ENCODE measurements around the gene HMGB3. TPM values are rescaled to one million over a fixed set of nuclear protein-coding genes. Genes with fewer than 3 reads are reported as not detected.
"Not testable (repeated sequence)": the region's sequence is repeated elsewhere in the genome, so short reads cannot be mapped to it uniquely, and the experiment has no call there.

HMGB3 gene
- polyA plus RNA-seq, 4 donors: 122 to 142 (median 133) TPM

DNA sequence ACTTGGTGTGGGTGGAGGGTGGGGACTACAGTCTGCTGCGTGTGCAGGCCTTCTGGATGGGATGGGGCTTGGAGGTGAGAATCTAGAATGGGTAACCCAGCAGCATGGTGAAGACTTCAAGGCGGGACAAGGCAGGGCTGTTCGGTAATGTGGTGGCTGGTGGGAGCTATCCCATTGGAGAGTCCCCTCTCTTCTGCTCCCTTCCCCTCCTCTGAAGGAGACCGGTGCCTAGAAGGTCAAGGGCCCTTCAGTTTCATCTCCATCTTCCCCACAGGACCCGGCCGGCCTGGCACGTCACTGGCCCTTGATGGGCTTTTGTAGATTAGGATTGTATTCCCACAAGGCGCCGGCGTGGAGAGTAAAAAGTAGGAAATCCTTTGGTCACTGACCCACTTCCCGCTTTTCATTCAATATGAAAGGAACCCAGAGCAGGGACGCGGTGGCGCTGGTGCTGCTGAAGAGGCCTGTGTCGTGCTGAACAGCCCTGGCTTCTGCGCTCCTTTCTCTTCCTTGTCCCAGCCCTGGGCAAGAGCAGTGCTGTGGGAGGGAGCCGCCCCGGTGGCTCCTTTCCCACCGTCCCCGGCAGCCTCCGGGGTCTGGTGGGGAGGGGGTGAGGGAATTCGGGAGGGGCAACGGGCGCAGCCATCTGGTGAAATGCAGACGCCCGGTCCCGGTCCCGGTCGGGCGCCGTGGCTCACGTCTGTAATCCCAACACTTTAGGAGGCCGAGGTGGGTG lies 7.3 kb upstream of the HMGB3 start:
- no peak for DNase-seq (ENCODE audit: low read depth in 4 of 4, low spot score in 2 of 4)

DNA sequence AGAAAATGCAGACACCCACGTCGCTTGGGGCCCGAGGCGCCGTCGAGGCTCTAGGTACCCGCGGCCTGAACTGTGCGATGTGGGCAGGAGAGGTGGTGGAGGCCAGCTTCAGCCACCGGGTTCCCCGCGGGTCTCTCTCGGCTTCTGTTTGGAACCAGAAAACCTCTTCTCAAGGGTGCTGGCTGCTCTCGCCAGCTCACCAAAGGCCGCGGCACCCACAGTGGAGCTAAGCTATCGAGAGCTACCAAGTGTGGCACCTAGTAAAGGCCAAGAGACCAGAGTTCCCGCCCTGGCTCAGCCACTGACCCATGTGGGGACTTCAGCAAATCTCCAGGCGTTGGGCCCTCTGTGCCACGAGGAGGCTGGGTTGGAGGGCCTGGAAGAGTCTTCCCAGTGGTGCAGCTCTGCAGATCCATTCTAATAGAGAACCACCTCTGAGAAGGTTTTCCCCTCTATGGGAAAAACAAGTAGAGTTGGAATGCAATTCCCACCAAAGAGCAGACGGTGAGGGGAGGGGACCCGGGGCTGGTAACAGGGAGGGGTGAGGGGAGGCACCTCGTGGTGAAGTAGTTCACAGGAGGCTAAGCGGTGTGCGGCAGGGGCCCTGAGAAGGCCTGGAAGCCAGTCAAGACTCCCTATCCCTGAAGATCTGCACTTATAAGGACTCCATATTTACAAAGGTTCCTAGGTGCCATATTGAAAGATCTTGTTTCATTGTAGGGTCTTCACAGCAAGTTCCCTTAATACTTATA lies 5.5 kb upstream of the HMGB3 start:
- DNase-seq (ENCODE audit: low read depth in 4 of 4, low spot score in 2 of 4): no peak

DNA sequence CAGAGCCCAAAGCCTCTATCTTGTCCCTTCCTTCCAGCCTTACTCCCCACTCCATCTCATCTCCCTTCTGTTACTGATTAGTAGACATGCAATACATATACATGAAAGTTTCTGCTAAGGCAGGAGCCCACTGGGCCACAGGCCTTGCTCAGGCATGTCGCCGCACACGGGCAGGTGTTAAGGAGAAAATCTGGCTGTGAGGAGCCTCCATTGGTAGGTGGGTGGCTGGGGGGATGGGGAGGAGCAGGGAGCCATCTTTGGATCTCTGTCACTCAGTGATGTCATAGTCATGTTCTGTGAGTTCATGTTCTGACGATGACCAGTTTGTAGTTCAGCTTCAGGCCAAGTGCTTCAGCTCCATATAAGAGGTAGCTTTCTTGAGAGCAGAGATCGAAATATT lies 2.9 kb upstream of the HMGB3 start:
- DNase-seq (ENCODE audit: low read depth in 4 of 4, low spot score in 2 of 4): no peak

DNA sequence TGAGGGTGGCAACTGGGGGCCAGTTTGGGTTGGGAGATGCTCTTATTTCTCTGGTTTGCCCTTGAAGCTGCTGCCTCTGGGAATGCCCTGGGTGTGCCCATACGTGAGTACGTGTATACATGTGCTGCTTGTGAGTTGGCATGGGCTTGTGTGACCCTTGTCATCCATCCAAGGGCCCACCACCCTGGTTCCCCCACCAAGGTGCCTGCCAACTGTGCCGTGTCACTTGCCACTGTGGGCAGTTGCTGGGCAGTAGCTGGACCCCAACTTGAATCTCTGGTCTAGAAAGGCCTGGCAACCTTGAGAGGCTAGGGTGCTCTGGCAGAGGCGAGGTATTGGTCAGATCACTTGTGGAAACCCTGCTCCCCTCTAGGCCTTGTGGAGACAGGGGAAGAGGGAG lies 2.4 kb upstream of the HMGB3 start:
- DNase-seq (ENCODE audit: low read depth in 4 of 4, low spot score in 2 of 4): no peak

DNA sequence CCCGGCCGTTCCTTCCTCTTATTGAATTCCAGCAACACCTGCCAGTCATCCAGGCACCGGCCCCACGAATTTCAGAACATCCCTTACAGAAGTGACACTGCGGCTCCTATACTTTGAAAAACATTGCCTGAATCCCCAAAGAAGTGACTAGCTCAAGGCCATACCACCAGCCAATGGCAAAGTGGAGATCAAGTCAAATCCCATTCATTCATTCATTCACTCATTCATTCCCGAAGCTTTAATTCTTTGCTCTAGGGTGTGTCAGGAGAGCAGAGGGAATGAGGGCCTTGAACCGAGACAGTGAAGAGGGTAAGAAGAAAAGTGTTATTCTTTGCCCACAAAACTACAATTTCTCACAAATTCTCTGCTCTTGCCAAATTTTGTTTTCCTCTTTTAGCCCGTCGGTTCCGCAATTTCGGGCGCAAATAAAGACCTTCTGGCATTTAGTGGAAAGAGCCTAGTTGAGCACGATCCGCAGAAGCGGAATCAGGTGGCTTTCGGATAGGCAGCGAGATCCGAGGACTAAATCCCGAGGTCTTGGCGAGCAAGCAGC lies 824 bp upstream of the HMGB3 start:
- DNase-seq (ENCODE audit: low read depth in 4 of 4, low spot score in 2 of 4): no peak

DNA sequence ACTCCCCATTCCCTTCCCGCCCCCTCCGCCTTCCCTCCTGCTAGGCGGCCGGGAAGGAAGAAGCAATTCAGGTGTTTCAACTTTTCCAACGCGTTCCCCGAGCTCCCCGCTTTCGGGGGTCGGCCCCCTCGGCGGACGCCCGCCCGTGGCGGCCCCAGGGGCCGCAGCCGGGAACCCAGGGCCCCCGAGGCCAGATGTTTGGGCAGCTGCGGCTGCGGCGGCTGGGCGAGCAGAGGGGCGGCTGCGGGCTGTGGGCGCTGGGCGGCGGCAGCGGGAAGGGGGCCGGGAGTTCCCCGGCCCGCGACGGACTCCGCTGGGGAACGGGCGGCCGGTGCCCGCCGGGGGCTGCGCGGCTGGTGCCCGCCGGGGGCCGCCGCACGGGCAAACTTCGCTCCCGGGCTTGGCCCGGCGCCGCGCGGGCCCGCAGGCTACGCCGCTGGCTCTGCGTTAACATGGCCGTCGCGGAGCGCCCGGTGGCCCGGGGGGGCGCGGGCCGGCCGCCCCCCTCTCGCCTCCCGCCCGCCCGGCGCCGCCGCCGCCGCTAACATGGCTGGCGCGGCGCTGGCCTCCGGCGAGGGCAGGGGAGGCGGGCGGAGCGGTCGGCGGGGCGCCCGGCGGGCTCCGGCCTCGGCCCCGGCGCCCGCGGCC lies 510 bp downstream of the HMGB3 start:
- DNase-seq (ENCODE audit: low read depth in 4 of 4, low spot score in 2 of 4): no peak

DNA sequence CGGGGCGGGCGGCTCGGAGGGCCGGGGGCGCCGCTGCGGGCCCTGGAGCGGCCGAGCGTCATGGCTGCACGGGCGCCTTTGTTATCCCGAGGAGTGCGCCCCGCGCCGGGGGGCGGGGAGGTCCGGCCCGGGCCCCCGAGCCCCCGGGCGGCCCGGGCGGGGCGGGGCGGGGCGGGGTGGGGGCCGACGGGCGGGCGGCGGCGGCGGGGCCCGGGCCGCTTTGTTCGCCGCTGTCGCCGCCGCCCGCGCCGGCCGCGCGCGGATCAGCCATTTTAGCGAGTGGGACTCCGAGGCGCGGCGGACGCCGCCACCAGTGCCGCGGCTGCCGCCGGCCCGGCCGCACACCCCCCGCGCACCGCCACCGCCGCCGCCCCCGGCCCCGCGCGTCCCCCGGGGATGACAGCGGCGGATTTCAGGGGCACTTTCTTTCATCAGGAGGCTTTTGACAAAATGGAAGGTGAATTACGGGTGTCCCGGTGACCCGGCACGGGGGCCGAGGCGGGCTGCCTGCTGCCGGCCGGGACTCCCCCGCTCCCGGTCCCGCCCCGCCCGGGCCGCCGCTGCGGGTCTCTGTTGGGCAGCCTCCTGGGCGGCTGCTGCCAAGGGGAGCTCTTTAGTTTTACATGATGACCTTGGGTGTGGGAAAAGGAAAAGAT lies 1.2 kb downstream of the HMGB3 start:
- DNase-seq (ENCODE audit: low read depth in 4 of 4, low spot score in 2 of 4): no peak

DNA sequence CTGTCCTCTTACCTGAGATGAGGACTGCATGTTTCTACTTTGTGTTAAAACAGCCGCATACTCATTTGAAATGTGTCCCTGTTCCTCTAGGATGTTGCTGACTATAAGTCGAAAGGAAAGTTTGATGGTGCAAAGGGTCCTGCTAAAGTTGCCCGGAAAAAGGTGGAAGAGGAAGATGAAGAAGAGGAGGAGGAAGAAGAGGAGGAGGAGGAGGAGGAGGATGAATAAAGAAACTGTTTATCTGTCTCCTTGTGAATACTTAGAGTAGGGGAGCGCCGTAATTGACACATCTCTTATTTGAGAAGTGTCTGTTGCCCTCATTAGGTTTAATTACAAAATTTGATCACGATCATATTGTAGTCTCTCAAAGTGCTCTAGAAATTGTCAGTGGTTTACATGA lies 4.6 kb downstream of the HMGB3 start:
- DNase-seq (ENCODE audit: low read depth in 4 of 4, low spot score in 2 of 4): not testable (repeated sequence)

DNA sequence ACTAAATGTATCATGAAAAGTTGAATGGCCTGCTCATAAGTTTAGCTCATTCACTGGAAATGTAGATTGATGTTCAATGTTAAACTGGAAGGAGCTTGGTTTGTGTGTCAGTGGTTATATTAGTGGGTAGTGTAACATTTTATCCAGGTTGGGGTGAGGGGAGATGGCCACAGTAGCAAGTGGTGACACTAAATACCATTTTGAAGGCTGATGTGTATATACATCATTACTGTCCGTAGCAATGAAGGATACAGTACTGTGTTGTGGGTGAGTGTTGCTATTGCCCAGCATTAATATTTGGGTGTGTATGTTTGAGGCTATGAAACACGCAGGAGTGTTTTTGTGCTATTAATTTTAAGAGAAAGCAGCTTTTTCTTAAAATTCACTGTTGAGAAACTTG lies 6.3 kb downstream of the HMGB3 start:
- DNase-seq (ENCODE audit: low read depth in 4 of 4, low spot score in 2 of 4): no peak

DNA sequence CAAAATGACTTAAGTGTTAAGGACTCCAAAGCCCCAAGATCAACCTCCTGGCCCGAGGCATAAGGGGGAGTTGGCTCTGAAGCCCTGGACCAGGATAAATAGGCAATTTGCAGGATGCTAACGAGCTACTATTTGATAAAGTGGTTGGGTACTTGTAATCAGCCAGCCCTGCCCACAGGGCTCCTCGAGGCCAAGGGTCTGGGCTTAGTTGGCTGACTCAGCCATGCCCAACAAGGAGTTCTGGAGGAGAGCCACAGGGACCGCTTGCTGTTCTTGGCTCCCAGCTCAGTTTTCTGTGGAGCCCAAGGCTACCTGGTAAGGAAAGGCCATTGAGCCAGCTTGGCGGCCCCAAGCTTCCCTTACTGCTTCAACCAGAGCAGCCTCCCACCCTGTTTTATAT lies 7.8 kb downstream of the HMGB3 start:
- DNase-seq (ENCODE audit: low read depth in 4 of 4, low spot score in 2 of 4): no peak

DNA sequence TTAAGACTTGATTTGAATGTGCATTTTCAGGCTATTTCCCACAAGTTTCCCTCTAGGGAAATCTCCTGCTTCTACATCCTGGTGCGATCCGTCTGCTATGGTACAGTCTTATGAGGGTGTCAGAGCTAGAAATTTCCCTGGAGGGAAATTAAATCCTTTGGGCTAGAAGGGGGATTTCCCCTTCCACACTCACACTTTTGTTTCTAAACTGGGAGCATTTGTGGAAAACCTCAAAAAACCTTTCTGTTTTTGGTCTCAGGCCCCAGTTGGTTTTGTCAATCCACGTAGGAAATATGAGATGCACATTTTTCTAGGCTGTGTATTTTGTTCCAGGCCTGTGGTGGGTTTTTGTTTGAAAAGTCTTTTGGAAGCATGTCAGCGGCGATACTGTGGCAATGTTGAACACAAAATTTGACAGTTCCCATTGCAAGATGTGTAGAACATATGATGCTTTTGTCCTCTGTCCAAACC lies 17.8 kb downstream of the HMGB3 start:
- no peak for DNase-seq (ENCODE audit: low read depth in 4 of 4, low spot score in 2 of 4)

DNA sequence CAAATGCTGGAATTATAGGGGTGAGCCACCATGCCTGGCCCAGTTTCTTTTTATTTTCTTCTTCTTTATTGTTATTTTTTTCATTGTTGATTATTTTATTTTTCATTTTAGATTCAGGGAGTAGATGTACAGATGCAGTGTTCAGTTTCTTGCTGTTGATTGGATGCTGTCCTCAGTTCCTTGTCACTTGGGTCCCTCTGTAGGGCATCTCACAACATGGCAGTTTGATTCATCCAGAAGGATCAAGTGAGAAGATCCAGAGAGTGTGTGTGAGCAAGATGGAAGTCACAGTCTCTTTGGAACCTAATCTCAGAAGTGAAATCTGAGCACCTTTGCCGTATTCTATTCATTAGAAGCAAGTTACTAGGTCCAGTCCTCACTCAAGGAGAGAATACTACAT lies 20.9 kb downstream of the HMGB3 start:
- no peak for DNase-seq (ENCODE audit: low read depth in 4 of 4, low spot score in 2 of 4)

DNA sequence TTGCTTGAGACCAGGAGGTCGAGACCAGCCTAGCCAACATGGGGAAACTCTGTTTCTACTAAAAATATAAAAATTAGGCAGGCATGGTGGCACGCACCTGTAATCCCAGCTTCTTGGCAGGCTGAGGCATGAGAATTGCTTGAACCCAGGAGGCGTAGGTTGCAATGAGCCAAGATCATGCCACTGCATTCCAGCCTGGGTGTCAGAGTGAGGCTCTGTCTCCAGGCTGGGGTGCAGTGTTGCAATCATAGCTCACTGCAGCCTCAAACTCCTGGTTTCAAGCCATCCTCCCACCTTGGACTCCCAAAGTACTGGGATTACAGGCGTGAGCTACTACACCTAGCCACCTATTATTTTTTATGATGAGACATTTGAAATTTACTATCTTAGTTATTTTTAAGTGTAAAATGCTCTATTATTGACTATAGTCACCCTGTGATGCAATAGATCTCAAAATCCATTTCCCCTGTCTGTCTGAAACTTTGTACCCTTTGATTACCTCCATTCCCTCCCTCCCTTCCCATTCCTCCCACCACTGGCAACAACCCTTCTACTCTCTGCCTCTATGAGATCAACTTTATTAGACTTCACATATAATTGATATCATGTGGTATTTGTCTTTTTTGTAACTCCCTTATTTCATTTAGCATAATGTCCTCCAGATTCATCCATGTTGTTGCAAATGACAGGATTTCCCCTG lies 23.4 kb downstream of the HMGB3 start:
- DNase-seq (ENCODE audit: low read depth in 4 of 4, low spot score in 2 of 4): no peak

DNA sequence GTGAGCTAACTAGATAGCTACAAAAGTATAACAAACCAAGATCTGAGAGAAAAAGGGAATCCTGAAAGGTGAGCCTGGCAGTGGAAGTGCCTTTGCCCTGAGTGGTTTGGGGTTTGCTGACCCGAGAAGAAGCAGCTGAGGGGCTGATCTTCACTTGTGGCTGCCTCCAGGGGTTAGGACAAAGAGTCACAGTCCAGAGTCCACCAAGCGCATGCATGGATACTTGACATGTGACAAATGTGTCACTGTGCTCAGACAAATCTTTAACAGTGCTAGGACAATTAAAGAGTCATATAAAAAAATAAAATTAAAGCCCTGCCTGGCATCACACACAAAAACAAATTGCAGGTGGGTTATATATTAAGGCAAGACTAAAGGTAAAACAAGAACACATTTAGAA lies 26.4 kb downstream of the HMGB3 start:
- DNase-seq (ENCODE audit: low read depth in 4 of 4, low spot score in 2 of 4): no peak

DNA sequence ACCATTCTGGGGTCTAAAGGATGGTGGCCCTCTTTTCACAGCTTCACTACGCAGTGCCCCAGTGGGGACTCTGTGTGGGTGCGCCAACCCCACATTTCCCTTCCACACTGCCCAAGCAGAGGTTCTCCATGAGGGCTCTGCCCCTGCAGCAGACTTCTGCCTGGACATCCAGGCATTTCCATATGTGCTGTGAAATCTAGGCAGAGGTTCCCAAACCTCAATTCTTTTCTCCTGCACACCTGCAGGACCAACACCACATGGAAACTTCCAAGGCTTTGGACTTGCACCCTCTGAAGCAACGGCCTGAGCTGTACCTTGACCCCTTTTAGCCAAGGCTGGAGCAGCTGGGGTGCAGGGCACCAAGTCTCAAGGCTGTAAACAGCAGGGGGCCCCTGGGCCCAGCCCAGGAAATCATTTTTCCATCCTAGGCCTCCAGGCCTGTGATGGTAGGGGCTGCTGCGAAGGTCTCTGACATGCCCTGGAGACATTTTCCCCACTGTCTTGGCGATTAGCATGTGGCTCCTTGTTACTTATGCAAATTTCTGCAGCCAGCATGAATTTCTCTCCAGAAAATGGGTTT lies 30.1 kb downstream of the HMGB3 start:
- no peak for DNase-seq (ENCODE audit: low read depth in 4 of 4, low spot score in 2 of 4)

DNA sequence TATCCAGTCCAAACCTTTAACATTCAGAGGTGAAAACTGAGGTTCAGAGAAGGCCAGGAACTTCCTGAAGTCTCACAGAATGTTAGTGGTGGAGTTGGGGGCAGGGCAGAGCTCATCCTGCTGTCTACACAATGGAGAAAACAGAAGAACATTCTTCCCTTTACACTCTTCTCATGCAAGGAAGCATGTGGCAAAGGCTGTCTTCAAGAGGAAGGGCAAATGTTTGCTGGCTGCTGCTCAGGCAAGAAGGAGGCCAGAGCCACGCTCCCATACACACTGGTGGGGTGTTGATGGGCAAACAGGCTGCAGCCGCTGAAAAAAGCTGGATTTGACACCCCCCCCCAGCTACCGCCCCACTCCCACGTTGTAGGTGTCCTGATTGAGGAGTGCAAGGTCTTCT lies 32.5 kb downstream of the HMGB3 start:
- DNase-seq (ENCODE audit: low read depth in 4 of 4, low spot score in 2 of 4): no peak

DNA sequence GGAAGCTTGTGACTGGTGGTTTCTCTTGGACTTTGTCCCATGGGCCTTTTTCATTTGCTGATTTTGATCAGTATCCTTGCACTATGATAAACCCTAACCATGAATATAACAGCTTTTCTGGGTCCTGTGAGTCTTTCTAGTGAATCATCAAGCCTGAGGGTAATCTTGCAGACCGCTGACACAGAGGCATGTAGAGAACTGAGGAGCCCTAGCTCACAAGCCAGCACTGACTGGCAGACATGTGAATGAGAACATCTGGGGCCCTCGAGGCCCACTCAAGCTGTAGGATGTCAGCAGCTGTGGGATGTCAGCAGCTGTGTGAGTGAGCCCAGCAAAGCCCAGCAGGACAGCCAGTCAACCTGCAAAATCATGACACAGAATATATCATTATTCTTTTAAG lies 36.7 kb downstream of the HMGB3 start:
- peak in 1 of 4 donors; percentile 7 for DNase-seq (ENCODE audit: low read depth in 4 of 4, low spot score in 2 of 4)

DNA sequence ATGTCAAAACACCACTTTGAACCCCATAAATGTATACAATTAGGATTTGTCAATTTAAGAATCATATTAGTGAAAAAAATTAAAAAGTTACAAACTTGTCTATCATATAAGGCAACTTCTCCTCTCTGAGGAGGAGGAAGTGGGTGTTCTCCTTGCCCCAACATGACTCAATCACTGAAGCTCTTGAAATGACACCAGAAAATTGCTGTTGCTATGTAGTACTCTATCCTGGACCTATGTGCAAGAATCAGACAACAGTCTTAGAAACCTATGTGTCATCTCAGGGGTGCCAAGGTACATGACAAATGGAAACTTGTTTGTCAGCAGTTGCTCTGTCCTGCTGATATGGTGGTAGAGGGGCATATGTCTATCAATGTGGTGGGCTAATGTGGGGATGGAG lies 47.7 kb downstream of the HMGB3 start:
- no peak for DNase-seq (ENCODE audit: low read depth in 4 of 4, low spot score in 2 of 4)

DNA sequence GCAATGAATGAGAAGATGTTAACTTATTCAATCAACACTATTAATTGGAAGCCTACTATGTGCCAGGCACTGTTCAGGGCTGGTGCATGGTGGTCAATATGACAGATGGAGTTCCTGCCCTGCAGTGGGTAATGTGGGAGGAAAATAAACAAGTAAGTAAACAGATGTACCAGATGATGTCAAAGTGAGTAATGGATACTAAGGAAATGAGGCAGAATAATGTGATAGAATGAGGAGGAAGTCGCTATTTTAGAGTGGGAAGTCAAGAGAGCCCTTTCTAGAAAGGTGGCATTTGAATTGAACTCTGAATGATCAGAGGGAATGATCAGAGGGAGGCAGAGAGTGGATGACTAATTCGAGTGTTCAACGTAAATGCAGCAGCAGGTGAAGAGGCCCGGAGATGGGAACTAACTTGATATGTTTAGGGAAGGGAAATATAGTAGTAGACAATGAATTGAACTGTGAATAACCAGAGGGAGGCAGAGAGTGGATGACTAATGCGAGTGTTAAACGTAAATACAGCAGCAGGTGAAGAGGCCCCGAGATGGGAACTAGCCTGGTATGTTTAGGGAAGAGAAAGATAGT lies 48.3 kb downstream of the HMGB3 start:
- no peak for DNase-seq (ENCODE audit: low read depth in 4 of 4, low spot score in 2 of 4)

DNA sequence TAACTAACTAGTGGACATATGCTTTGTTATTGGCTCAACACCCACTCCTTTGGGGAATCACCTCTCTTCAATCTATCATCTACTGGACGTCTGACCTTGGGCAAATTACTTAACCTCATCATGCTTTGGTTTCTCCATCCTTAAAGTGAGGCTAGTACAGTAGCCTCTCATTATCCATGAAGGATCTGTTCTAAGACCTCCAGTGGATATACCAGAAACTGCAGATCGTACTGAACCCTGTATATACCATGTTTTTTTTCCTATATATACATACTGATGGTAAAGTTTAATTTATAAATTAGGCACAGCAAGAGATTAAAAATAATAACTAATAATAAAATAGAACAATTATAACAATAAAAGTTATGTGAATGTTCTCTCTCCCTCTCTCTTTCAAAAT lies 56.2 kb downstream of the HMGB3 start:
- no peak for DNase-seq (ENCODE audit: low read depth in 4 of 4, low spot score in 2 of 4)

Data from left renal cortex interstitium (tissue), 4 donors.